Right hindlimb (tissue), 1 donor: Measurements from ENCODE around the gene CPNE4.

ENCODE experiments used
- DNase-seq: peaks from one replicate; pipeline ENCODE4 v3.0.0-alpha.2; 2018

The CPNE4 gene

GRCh38 chr3:131568460-131568859 is 466.4 kb downstream of the CPNE4 start:
- no peak for DNase-seq

DNA sequence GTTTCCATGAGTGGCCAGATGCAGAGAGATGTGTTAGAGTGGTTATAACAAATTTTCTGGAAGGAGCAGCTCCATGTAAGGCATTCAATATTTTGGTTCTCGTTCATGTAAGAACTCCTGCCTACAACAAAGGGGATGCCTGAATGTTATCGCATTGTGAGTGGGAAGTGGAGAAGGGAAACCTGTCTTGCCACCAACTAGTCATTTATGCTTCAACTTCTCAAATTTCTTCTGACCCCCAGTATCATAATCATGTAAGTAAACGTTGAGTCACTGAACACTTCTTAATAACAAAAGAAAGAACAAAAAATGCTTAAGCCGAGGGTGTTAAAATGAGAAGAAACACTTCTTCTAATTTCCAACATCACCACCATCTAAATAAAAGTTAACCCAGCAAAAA is 470.0 kb downstream of the CPNE4 start:
- DNase-seq, result no peak

GRCh38 chr3:131561511-131561910 is 473.3 kb downstream of the CPNE4 start:
- DNase-seq, result no peak

GRCh38 chr3:131560795-131561194 is 474.0 kb downstream of the CPNE4 start:
- no peak for DNase-seq

DNA sequence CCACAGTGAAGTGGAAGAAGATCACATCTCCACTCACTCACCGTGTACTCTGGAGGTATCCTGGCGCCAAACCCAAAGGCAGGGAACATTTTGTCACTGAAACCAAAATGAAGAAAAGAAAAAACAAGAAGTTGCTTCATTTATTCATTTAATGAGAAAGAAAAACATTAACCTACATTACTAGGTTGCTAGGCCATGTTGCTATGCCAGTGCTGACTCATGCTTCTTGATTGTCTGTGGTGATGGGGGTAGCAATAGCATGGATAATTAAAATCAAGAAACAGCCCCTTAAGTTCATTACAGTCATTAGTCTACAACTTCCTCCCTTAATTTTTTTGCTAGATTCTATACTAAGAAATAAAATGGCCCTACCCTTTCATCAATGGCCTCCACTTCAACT is 479.4 kb downstream of the CPNE4 start:
- DNase-seq, result no peak

DNA sequence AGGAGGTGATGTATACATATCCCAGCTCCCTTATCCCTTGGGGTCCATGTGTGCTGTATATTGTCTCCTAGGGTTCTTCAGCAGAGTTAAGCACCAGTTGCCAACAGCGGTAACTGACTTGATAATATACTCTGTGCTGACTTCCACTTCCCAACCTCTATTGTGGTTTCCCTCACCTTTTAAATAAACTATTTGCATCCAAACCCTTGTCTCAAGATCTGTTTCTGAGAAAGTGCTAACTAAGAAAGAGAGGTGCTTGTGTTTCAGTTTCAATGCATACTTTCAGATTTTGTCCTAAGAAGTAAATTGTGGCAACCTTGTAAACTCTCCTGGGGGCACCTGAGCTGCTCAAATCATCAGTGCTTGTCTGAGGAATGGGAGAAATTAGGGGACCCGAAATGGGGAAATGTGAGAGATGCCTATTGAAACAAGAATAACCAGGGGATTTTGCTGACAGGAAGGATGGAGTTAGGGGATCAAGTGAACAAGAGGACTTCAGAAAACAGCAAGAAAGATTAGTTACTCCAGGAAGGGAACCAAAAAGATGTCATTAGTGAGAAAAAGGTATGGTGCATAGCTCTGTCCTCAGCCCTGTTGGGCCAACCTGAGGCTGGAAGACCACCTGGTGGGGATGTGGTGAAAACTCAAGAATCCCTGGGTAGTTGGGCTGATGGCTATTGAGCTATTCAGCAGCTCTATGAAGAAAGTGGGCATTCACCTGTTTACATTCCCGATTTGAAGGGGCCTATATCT is 481.1 kb downstream of the CPNE4 start:
- no peak for DNase-seq

- DNase-seq, result no peak
These were observed 483.1 kb downstream of the CPNE4 start for GRCh38 chr3:131551761-131552160.

- DNase-seq, result no peak
These were observed 484.0 kb downstream of the CPNE4 start for GRCh38 chr3:131550562-131551465.

- no peak for DNase-seq
These were observed 485.5 kb downstream of the CPNE4 start for GRCh38 chr3:131549340-131549739.

- no peak for DNase-seq
These were observed 487.2 kb downstream of the CPNE4 start for GRCh38 chr3:131547585-131547984.

DNA sequence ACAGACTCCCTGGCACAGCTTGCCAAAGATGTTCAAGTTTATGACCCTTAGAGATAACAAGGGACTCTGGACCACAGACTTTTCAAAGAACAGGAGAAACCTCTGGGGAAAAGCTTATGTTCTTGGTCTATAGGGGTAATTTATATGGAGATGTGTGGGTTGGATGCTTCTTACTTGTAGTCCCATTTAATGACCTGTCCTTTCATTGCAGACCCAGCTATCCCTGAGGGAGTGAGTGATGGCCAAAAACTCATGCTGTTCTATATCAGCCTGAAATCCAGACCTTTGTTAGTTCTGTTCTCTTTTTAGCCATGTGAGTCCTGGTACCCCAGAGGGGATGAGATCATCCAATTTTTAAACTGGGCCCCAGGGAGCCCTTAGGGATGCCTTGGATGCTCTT is 488.4 kb downstream of the CPNE4 start:
- no peak for DNase-seq

DNA sequence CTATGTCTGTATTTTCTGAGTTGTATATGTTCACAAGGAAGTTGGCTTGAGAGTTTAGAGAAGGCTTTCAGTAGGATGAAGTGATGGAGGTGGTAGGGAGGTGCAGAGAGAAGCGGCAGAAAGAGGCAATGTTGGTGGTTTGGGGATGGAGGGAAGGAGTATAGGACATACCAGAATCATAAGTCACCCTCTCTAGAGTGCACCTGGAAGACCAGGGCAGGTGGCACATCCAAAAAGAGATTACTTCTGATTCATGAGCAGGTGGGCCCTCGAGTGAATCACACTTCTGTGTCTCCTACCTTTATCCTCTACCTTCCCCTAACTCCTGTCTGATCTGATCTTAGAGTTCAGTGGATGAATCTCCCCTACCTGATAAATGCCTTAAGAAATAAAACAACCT is 490.3 kb downstream of the CPNE4 start:
- no peak for DNase-seq

DNA sequence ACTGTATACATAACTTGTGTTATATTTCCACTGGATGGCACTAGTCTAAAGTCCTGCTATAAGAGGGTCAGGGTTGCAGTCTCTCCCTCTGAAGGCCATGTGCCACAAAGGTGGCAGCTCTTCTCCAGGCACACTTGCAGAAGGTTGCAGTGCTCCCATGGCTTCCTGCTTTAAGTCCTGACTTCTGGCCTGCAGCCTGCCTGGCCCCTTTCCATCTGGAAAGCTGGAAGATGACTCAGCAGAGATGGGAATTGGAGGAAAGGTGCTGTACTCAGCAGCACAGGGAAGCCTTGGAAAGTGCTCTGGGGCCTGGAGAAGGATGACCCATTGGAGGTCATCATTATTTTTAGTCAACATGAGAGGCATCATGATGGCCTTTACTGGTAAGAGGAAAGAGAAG is 491.1 kb downstream of the CPNE4 start:
- DNase-seq, result peak; percentile 65

GRCh38 chr3:131541288-131541687 is 493.5 kb downstream of the CPNE4 start:
- no peak for DNase-seq

GRCh38 chr3:131540821-131541220 is 494.0 kb downstream of the CPNE4 start:
- DNase-seq, result no peak

DNA sequence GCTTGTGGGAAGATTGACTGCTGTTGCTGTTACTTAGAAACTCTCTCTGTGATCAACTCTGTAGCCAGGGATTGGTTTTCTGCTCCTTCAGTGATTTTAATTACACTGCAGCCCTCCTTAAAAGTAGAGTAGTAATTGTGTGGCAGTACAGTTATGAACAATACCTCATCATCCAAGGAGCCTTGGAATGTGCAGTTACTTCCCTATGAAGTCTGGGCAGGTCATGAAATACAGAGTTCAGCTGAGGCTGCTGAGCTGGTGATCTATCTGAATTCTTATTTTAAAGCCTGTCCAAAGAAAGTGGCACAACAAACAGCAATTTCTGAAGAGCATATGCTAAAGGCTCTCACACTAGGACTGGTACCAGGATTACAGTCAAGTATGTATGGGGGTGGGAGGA is 494.7 kb downstream of the CPNE4 start:
- DNase-seq, result no peak

GRCh38 chr3:131538968-131539367 is 495.8 kb downstream of the CPNE4 start:
- no peak for DNase-seq

DNA sequence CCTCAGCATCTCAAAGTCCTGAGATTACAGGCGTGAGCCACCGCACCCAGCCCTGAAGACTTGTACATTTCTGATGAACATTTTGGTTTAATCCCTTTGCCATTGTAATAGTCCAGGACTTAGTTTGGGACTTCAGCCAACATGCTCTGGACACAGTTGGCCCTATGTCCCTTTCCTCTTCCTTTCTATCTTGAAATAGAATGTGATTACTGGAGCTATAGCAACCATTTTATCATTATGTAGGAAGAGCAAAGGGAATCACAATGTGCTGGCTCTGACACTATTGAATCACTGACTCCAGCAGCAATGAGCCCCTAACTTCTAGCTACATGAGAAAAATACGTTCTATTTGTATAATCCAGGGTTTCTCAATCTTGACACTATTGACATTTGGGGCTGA is 497.3 kb downstream of the CPNE4 start:
- DNase-seq, result no peak

GRCh38 chr3:131535596-131535995 is 499.2 kb downstream of the CPNE4 start:
- DNase-seq, result no peak

- peak; percentile 25 for DNase-seq
These were observed 499.7 kb downstream of the CPNE4 start for GRCh38 chr3:131535131-131535530.

DNA sequence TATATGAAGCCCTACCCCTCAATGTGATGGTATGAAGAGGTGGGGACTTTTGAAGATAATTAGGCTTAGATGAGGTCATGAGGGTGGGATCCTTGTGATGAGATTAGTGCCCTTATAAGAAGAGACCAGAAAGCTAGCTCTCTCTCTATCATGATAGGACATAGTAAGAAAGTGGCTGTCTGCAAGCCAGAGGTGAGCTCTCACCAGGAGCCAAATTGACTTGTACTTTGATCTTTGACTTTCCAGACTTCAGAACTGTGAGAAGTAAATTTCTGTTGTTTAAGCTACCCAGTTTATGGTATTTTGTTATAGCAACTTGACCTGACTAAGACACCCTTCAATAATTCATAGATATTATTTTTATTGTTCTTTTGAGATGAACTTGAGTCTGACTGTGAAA is 502.2 kb downstream of the CPNE4 start:
- DNase-seq, result no peak

- no peak for DNase-seq
These were observed 504.0 kb downstream of the CPNE4 start for GRCh38 chr3:131530843-131531242.

DNA sequence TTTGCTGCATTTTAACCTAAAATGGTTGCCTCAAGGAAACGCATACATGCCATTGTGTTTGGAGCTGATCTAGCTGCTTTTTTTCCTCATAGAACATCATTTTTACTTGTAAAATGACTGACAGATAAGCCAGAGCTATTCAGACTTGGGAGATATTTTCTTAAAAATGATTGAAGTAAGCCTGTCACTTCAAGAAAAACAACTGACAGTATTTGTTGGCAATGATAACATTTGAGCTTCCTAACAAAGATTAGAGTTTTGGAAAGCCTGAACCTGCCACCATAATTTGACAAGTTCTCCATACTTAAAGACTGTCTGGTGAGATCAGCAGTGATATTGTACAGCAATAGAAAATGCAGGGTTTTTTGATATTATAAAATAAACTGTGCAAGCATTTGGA is 504.4 kb downstream of the CPNE4 start:
- DNase-seq, result no peak

DNA sequence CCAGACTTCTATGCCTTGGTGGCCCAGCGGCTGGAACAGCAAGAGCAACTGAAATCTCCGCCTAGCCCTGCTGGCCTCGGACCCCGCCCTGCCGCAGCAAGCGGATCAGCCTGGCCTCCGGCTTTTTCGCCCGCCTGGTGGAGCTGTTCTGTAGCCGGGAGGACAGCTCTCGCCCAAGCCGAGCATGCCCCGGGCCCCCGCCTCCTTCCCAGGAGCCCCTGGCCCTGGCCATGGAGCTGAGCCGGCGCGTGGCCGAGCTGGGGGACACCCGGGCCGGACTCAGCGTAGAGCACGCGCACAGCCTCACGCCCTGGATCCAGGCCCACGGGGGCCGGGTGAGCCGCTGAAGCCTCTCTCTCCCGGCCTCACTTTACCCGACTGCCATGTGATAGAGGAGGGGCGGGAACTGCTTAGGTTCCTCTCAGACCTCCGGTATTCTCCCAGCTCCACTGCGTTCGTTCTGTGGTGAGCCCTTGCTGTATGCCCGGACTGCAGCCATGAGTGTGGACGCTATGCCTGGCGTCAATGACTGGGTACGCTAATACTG is 507.9 kb downstream of the CPNE4 start:
- peak; percentile 86 for DNase-seq
